K562 (cell line): ENCODE data around the gene CTXND1.

ENCODE experiments used
- CBFB ChIP-seq: sonication (generic); formaldehyde crosslinking; IDR thresholded peaks from 2 replicates; pipeline ENCODE4 v1.4.0; 2020; ENCODE audit warnings: mild to moderate bottlenecking, missing genetic modification reagents
- ETV6 ChIP-seq, 3 experiments: fragments of 150-350 bp in 1 of 3; sonication (generic) in 1 of 3; formaldehyde crosslinking in 1 of 3; IDR thresholded peaks; 2 replicates each; pipeline versions ENCODE4 v1.6.1 to v1.8.0; 2014 to 2022; ENCODE audit warnings: borderline replicate concordance in 2 of 3, low read depth in 2 of 3, antibody characterized with exemption in 1 of 3, low read length in 1 of 3, mild to moderate bottlenecking in 1 of 3, missing genetic modification reagents in 1 of 3
- POLR2AphosphoS5 ChIP-seq: IDR thresholded peaks from 2 replicates; pipeline ENCODE4 v1.6.1; 2011; ENCODE audit warnings: mild to moderate bottlenecking, low read depth, low read length, moderate library complexity; ENCODE audit not compliant: control insufficient read depth, insufficient read depth
- SP1 ChIP-seq: sonication (generic); formaldehyde crosslinking; IDR thresholded peaks from 2 replicates; pipeline ENCODE4 v1.8.1; 2022; ENCODE audit warnings: mild to moderate bottlenecking, missing genetic modification reagents
- ZNF354B ChIP-seq: fragments of 250-450 bp; sonication (Bioruptor Pico); IDR thresholded peaks from 2 replicates; pipeline ENCODE4 v1.4.0; 2020
- TF ChIP-seq, protein P1 (sequence below): sonication (generic); formaldehyde crosslinking; IDR thresholded peaks from 2 replicates; pipeline ENCODE4 v1.8.0; 2023; ENCODE audit warnings: mild to moderate bottlenecking, missing genetic modification reagents
- TF ChIP-seq, protein P2 (sequence below): fragments of 450-650 bp; IDR thresholded peaks from 2 replicates; pipeline ENCODE4 v1.6.1; 2018; ENCODE audit not compliant: partially characterized antibody
- TF ChIP-seq, protein P3 (sequence below): fragments of 250-450 bp; sonication (Bioruptor Pico); IDR thresholded peaks from 2 replicates; pipeline ENCODE4 v1.6.1; 2021; ENCODE audit warnings: mild to moderate bottlenecking

DNA sequence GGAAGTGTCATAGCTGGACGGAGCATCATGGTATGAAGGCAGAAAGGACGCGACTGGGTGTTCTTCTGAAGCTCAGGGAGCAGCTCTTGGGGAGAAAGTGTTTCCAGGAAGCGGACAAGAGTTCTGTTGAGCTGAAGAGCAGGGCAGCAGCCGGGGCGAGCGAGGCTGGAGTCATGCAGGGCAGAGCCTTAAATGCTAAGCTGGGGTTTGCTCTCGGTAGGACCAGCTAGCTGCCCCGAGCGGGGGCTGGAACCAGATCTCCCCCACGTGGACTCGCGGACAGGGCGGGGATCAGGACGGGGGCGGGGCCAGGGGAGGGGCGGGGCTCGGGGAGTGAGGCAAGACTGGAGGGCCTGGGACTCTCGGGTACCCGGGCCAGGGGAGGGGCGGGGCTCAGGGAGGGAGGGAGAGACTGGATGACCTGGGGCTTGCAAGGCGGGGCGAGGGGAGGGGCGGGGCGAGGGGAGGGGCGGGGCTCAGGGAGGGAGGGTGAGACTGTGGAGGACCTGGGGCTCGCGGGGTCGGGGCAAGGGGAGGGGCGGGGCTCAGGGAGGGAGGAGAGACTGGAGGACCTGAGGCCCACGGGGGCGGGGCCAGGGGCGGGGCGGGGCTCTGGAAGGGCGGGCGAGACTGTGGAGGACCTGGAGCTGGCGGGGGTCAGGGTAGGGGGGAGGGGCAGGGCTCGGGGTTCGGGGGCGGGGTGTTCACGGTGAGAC, 99.7 kb downstream of the CTXND1 start:
- TF ChIP-seq, protein P1, sequence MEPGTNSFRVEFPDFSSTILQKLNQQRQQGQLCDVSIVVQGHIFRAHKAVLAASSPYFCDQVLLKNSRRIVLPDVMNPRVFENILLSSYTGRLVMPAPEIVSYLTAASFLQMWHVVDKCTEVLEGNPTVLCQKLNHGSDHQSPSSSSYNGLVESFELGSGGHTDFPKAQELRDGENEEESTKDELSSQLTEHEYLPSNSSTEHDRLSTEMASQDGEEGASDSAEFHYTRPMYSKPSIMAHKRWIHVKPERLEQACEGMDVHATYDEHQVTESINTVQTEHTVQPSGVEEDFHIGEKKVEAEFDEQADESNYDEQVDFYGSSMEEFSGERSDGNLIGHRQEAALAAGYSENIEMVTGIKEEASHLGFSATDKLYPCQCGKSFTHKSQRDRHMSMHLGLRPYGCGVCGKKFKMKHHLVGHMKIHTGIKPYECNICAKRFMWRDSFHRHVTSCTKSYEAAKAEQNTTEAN (CRISPR knock-in tag) = no peak
- TF ChIP-seq POLR2AphosphoS5 (no peak), CBFB (CRISPR knock-in tag) (no peak), SP1 (CRISPR knock-in tag) (no peak), ZNF354B (CRISPR knock-in tag) (no peak), ETV6 (IDR thresholded peaks at IDR 0.05; ENCODE audit: borderline replicate concordance in 1 of 2, low read depth in 2 of 2, low read length in 1 of 2) (no peak), ETV6 (CRISPR knock-in tag; IDR thresholded peaks at IDR 0.05; ENCODE audit: borderline replicate concordance) (no peak)
- TF ChIP-seq, protein P2, sequence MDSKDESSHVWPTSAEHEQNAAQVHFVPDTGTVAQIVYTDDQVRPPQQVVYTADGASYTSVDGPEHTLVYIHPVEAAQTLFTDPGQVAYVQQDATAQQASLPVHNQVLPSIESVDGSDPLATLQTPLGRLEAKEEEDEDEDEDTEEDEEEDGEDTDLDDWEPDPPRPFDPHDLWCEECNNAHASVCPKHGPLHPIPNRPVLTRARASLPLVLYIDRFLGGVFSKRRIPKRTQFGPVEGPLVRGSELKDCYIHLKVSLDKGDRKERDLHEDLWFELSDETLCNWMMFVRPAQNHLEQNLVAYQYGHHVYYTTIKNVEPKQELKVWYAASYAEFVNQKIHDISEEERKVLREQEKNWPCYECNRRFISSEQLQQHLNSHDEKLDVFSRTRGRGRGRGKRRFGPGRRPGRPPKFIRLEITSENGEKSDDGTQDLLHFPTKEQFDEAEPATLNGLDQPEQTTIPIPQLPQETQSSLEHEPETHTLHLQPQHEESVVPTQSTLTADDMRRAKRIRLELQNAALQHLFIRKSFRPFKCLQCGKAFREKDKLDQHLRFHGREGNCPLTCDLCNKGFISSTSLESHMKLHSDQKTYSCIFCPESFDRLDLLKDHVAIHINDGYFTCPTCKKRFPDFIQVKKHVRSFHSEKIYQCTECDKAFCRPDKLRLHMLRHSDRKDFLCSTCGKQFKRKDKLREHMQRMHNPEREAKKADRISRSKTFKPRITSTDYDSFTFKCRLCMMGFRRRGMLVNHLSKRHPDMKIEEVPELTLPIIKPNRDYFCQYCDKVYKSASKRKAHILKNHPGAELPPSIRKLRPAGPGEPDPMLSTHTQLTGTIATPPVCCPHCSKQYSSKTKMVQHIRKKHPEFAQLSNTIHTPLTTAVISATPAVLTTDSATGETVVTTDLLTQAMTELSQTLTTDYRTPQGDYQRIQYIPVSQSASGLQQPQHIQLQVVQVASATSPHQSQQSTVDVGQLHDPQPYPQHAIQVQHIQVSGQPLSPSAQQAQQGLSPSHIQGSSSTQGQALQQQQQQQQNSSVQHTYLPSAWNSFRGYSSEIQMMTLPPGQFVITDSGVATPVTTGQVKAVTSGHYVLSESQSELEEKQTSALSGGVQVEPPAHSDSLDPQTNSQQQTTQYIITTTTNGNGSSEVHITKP = no peak
- TF ChIP-seq, protein P3, sequence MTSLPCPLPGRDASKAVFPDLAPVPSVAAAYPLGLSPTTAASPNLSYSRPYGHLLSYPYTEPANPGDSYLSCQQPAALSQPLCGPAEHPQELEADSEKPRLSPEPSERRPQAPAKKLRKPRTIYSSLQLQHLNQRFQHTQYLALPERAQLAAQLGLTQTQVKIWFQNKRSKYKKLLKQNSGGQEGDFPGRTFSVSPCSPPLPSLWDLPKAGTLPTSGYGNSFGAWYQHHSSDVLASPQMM (CRISPR knock-in tag) = no peak
